NCI-H526 (cell line): ENCODE measurements around the gene SGMS2.
"Not testable (repeated sequence)": the region's sequence is repeated elsewhere in the genome, so short reads cannot be mapped to it uniquely, and the experiment has no call there.

Experiments used
- DNase-seq, 2 experiments: peaks; one replicate each; lab custom pipeline; 2025; lab: John Stamatoyannopoulos, UW

Gene SGMS2

GRCh38 chr4:107908377-107908776 lies 83.6 kb downstream of the SGMS2 start:
- no peak for DNase-seq

GRCh38 chr4:107913283-107913899 lies 88.7 kb downstream of the SGMS2 start:
- peak in 1 of 2 experiments; percentile 78 for DNase-seq

GRCh38 chr4:107915220-107915619 lies 90.5 kb downstream of the SGMS2 start:
- DNase-seq, result no peak

- no peak for DNase-seq
Measured at GRCh38 chr4:107916623-107917022, 91.9 kb downstream of the SGMS2 start.

GRCh38 chr4:107917500-107917899 lies 92.8 kb downstream of the SGMS2 start:
- DNase-seq, result no peak

GRCh38 chr4:107922486-107923473 lies 98.0 kb downstream of the SGMS2 start:
- DNase-seq, result no peak

GRCh38 chr4:107925713-107926112 lies 101.0 kb downstream of the SGMS2 start:
- DNase-seq, result not testable (repeated sequence)

- DNase-seq, result not testable (repeated sequence)
Measured at GRCh38 chr4:107926875-107927274, 102.1 kb downstream of the SGMS2 start.

- DNase-seq, result peak; percentile 41 to 90
Measured at GRCh38 chr4:107930821-107931774, 106.4 kb downstream of the SGMS2 start, which contains the start of gene CYP2U1. Gene CYP2U1, plus strand, starts transcription at chr4:107931549. Its CDS starts 95 bp downstream, at chr4:107931644.

GRCh38 chr4:107931775-107932321 lies 107.1 kb downstream of the SGMS2 start:
- peak in 1 of 2 experiments; percentile 60 for DNase-seq

- DNase-seq, result no peak
Measured at GRCh38 chr4:107935246-107935645, 110.5 kb downstream of the SGMS2 start.

GRCh38 chr4:107937040-107937439 lies 112.3 kb downstream of the SGMS2 start:
- no peak for DNase-seq

GRCh38 chr4:107939307-107939706 lies 114.6 kb downstream of the SGMS2 start:
- no peak for DNase-seq

GRCh38 chr4:107945809-107946208 lies 121.1 kb downstream of the SGMS2 start:
- no peak for DNase-seq

- DNase-seq, result no peak
Measured at GRCh38 chr4:107950746-107951540, 126.2 kb downstream of the SGMS2 start.

- DNase-seq, result no peak
Measured at GRCh38 chr4:107951551-107951950, 126.8 kb downstream of the SGMS2 start.

GRCh38 chr4:107956011-107956410 lies 131.3 kb downstream of the SGMS2 start:
- DNase-seq, result no peak
